Neuron (in vitro differentiated cells): ENCODE results near the gene RBMS2.

ENCODE experiments used
- H2AFZ ChIP-seq: one replicate; pipeline ENCODE4 v1.6.1; 2013; ENCODE audit warnings: low read depth, mild to moderate bottlenecking, inconsistent platforms, low read length, moderate library complexity
- H3K27me3 ChIP-seq: one replicate; pipeline ENCODE4 v1.6.1; 2013; ENCODE audit warnings: low read length; ENCODE audit not compliant: insufficient read depth
- H3K36me3 ChIP-seq: one replicate; pipeline ENCODE4 v1.6.1; 2013; ENCODE audit warnings: low read length; ENCODE audit not compliant: insufficient read depth
- H3K4me1 ChIP-seq: one replicate; pipeline ENCODE4 v1.6.1; 2013; ENCODE audit warnings: low read length; ENCODE audit not compliant: insufficient read depth
- H3K4me3 ChIP-seq: 2 replicates; pipeline ENCODE4 v1.5.1; 2013; ENCODE audit warnings: mild to moderate bottlenecking, low read length, moderate library complexity
- H3K9me3 ChIP-seq: one replicate; pipeline ENCODE4 v1.6.1; 2013; ENCODE audit warnings: low read length

The RBMS2 gene

GRCh38 chr12:56600753-56601152 lies 79.1 kb downstream of the RBMS2 start:
- Histone ChIP-seq H3K4me1 (no peaks in the 10 kb centered on the region), H3K9me3 (no peaks in the 10 kb centered on the region), H3K27me3 (no peaks in the 10 kb centered on the region), H2AFZ (no peak overlapping the region), H3K36me3 (peaks cover 88% of the 10 kb centered on the region), H3K4me3 (no peak overlapping the region)

GRCh38 chr12:56601503-56601902 lies 79.9 kb downstream of the RBMS2 start:
- Histone ChIP-seq H3K4me1 (no peaks in the 10 kb centered on the region), H3K9me3 (no peaks in the 10 kb centered on the region), H3K27me3 (no peaks in the 10 kb centered on the region), H2AFZ (no peak overlapping the region), H3K36me3 (peaks cover 96% of the 10 kb centered on the region), H3K4me3 (no peak overlapping the region)

GRCh38 chr12:56602239-56602638 lies 80.6 kb downstream of the RBMS2 start:
- Histone ChIP-seq H2AFZ (no peak overlapping the region), H3K9me3 (no peaks in the 10 kb centered on the region), H3K36me3 (peaks cover 96% of the 10 kb centered on the region), H3K4me3 (no peak overlapping the region), H3K27me3 (no peaks in the 10 kb centered on the region), H3K4me1 (no peaks in the 10 kb centered on the region)

GRCh38 chr12:56604355-56604754 lies 82.7 kb downstream of the RBMS2 start:
- Histone ChIP-seq H3K4me1 (no peaks in the 10 kb centered on the region), H2AFZ (no peak overlapping the region), H3K4me3 (no peak overlapping the region), H3K9me3 (no peaks in the 10 kb centered on the region), H3K27me3 (no peaks in the 10 kb centered on the region), H3K36me3 (peaks cover 85% of the 10 kb centered on the region)

- Histone ChIP-seq H3K27me3 (no peaks in the 10 kb centered on the region), H3K4me3 (no peak overlapping the region), H3K4me1 (no peaks in the 10 kb centered on the region), H3K36me3 (peaks cover 81% of the 10 kb centered on the region), H3K9me3 (no peaks in the 10 kb centered on the region), H2AFZ (no peak overlapping the region)
Observed at GRCh38 chr12:56614627-56615026, 93.0 kb downstream of the RBMS2 start.

GRCh38 chr12:56616244-56616643 lies 94.6 kb downstream of the RBMS2 start:
- Histone ChIP-seq H3K9me3 (no peaks in the 10 kb centered on the region), H3K27me3 (no peaks in the 10 kb centered on the region), H3K4me1 (no peaks in the 10 kb centered on the region), H3K4me3 (no peak overlapping the region), H2AFZ (no peak overlapping the region), H3K36me3 (peaks cover 77% of the 10 kb centered on the region)

- Histone ChIP-seq H3K27me3 (no peaks in the 10 kb centered on the region), H3K9me3 (no peaks in the 10 kb centered on the region), H3K36me3 (peaks cover 74% of the 10 kb centered on the region), H3K4me1 (no peaks in the 10 kb centered on the region), H2AFZ (no peak overlapping the region), H3K4me3 (no peak overlapping the region)
Observed at GRCh38 chr12:56616925-56617324, 95.3 kb downstream of the RBMS2 start.

- H2AFZ ChIP-seq: no peak overlapping the region
- H3K4me1 ChIP-seq: no peaks in the 10 kb centered on the region
- no peaks in the 10 kb centered on the region for H3K27me3 ChIP-seq
- H3K36me3 ChIP-seq: peaks cover 36% of the 10 kb centered on the region
- H3K9me3 ChIP-seq: no peaks in the 10 kb centered on the region
- H3K4me3 ChIP-seq: no peak overlapping the region
Observed at GRCh38 chr12:56622535-56622934, 100.9 kb downstream of the RBMS2 start.

GRCh38 chr12:56626701-56627100 lies 105.1 kb downstream of the RBMS2 start:
- H3K9me3 ChIP-seq: no peaks in the 10 kb centered on the region
- H3K27me3 ChIP-seq: no peaks in the 10 kb centered on the region
- peaks cover 15% of the 10 kb centered on the region for H3K36me3 ChIP-seq
- no peak overlapping the region for H3K4me3 ChIP-seq
- peaks cover 15% of the 10 kb centered on the region for H3K4me1 ChIP-seq
- H2AFZ ChIP-seq: no peak overlapping the region

- Histone ChIP-seq H2AFZ (peak overlapping the region; percentile 77), H3K36me3 (peaks cover 6% of the 10 kb centered on the region), H3K4me3 (peak overlapping the region; percentile 88), H3K4me1 (peaks cover 37% of the 10 kb centered on the region), H3K27me3 (no peaks in the 10 kb centered on the region), H3K9me3 (no peaks in the 10 kb centered on the region)
Observed at GRCh38 chr12:56628671-56629458, 107.2 kb downstream of the RBMS2 start.

- Histone ChIP-seq H2AFZ (peak overlapping the region; percentile 77), H3K4me3 (peak overlapping the region; percentile 88), H3K36me3 (peaks cover 6% of the 10 kb centered on the region), H3K4me1 (peaks cover 42% of the 10 kb centered on the region), H3K27me3 (no peaks in the 10 kb centered on the region), H3K9me3 (no peaks in the 10 kb centered on the region)
Observed at GRCh38 chr12:56629459-56630179, 108.0 kb downstream of the RBMS2 start.

- Histone ChIP-seq H3K4me3 (peak within 1 kb of the TSS; percentile 88), H2AFZ (peak within 1 kb of the TSS; percentile 77), H3K4me1 (peaks cover 43% of the 10 kb centered on the region), H3K27me3 (no peaks in the 10 kb centered on the region), H3K9me3 (no peaks in the 10 kb centered on the region), H3K36me3 (peaks cover 6% of the 10 kb centered on the region)
Observed at GRCh38 chr12:56630180-56630632, 108.6 kb downstream of the RBMS2 start, which contains the start of gene BAZ2A. Gene BAZ2A, minus strand, starts transcription at chr12:56630326. Its CDS starts 12,796 bp downstream, at chr12:56617530.
